GM19099 (cell line): ENCODE measurements around the gene USP30.

Experiments
- POLR2A ChIP-seq: IDR thresholded peaks from 3 replicates; pipeline ENCODE4 v1.6.1; 2011; ENCODE audit warnings: low read depth; ENCODE audit not compliant: insufficient read length; ENCODE audit errors: extremely low read depth

USP30 gene

DNA sequence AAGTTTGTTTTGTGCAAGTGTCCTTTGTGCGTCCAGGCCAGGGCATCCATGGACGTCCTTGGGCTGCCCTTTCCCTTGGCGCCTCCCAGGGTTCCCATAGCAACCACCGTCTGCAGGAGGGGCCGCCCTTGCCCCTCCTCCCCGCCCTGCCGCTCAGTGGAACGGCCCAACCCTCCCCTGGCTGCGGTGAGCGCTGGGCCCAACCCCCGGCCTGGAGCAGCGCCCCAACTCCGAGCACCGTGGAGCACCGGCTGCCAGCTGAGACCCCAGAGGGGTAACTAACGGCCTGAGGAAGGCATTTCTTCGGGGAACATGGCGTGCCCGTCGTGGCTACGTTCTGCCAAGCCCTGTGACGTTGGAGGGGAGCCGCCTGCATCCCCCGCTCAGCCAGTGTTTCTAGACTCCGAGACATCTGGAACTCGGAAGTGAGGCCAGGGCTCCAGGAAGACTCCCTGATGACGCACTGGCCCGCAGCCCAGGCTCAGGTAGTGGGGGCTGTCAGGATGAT lies 58.7 kb downstream of the USP30 start:
- peak; percentile 33 for TF ChIP-seq POLR2A

DNA sequence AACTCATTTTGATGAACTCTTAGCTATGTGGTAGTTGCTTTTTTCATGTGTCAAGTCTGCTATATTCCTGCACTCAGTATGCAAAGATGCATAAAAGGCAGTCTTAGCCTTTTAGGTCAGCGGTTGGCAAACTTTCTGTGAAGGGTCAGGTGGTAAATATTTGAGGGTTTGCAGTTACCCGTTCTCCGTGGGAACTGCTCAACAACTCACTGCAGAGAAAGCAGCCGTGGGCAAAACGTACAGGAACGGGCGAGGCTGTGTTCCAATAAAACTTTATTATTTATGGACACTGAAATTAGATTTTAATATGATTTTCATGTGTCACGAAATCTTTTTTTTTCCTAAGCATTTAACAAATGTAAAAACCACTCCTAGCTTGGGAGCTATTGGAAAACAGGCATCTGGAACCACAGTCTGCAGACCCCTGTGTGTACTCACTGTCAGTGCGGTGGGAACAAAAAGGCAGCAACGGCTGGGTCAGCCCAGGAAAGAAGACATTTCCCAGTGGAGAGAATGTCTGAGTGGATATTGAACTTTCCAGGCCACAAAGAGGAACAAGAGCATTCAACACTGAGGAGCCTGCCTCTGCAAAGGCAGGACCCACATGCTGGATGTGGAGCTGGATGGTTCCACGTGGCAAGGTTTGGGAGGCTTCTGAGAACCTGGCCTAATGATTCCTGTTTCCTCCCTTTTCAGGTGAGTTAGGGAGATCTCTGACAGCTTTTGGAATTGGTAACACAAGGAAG lies 60.5 kb downstream of the USP30 start:
- no peak for TF ChIP-seq POLR2A

DNA sequence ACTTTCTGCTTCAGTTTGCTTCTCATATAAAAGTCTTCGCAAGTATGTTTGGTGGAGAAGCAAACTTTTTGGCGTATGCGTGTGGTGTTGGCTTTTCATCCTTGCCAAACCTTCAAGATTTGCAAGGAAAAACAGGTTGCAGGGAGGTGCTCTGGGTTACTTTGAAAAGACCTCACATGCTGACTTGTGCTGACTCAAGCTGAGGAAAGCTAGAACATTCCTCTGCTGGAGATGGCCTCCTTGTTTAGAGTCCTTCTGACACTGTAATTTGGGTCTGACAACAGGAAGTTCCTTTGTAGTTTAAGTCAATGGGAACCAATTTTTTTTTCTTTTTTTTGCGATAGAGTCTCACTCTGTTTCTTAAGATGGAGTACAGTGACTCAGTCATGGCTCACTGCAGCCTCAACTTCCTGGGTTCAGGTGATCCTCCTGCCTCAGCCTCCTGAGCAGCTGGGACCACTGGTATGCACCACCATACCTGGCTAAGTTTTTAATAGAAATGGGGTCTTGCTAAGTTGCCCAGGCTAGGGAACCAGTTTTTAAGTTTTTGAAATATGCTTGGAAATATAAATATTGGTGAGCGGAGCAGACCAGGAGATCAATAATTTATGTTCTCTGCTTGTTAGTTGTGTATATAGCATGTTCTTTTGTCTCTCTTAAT lies 61.4 kb downstream of the USP30 start:
- no peak for TF ChIP-seq POLR2A

DNA sequence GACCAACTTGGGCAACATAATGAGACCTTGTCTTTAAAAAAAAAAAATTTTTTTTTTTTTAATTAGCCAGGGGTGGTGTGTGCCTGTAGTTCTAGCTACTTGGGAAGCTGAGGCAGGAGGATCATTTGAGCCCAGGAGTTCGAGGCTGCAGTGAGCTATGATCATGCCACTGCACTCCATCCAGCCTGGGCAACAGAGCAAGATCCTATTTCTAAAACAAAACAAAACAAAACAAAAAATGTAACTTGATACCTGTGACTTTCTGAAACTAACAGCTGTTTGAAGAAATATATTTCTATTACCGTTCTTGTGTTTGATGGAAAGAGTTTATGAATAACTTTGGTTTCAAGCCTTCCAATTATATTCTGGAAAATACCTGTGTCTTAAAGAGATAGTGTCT lies 62.3 kb downstream of the USP30 start:
- no peak for TF ChIP-seq POLR2A

DNA sequence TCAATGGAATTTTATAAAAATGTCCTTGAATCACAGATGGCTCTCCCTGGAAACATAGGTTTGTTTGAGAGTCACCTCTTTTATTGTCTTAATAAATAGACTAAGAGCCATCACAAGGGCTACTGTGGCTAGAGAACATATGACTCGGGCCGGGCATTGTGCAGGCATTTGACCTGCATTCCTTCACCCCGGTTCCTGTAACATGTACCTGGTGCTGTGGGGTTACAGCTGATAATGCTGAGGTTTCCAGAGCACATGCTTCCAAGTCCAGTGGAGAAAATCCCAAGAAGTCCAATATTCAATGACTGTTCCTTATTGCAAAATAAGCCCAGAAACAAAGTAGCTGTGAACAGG lies 63.0 kb downstream of the USP30 start:
- no peak for TF ChIP-seq POLR2A

DNA sequence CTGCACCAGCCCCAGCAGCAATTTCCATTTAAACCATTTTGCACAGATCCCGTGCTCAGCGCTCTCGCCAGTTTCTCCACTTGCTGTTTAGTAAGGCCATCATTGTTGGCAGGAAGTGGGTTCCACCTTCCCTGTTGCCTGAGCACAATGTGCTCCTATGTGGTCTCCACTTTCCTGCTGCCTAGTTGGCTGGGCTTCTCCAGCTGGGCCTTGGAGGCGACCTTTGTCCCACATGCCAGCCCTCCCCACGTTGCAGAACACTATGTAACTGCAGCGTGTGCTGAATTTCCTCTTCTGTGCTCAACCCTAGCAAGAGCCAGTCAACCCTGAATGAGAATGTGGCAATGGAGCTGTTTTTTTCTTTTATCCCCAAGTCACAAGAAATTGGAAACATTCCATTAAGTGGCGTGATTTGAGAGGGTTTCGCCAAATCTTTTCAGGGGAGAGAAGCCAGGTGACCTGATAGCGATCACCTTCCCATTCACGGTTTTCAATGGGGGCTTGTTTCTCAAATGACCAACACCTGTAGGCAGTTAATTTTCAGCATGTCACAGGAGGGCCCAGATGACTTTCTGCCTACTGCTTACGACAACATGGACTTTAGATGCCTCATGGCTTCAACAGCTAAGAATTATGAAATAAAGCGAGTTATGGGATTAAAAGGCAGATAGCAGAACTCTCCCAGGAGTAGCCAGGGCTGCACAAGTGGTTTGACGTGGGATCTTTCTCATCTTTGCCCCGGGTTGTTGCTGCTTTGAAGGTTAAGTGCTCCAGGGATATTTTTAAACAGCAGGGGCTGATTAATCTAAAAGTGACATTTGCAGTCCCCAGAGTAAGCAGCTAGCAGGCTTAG lies 63.6 kb downstream of the USP30 start, which contains the start of gene ACACB:
ACACB (plus strand) TSS at position 830 of the 853 bp plus-strand sequence. CDS start 22,819 bp downstream, outside the sequence.
- no peak for TF ChIP-seq POLR2A

DNA sequence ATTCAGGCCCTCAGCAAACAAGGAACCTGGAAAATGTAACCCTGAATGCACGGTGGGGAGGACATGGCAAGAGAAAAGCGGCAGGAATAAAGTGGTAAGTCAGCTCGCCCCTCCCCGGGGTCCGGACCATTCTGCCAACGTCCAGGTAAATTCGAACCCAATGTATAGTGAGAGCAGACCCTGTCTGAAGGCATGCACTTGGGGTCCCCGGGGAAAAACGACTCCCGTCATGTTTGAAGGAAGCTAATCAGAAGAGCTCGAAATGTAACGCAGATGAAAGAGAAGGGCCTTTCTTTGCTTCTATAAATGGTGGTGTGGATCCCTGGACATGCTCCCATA lies 64.2 kb downstream of the USP30 start:
- TF ChIP-seq POLR2A: no peak

DNA sequence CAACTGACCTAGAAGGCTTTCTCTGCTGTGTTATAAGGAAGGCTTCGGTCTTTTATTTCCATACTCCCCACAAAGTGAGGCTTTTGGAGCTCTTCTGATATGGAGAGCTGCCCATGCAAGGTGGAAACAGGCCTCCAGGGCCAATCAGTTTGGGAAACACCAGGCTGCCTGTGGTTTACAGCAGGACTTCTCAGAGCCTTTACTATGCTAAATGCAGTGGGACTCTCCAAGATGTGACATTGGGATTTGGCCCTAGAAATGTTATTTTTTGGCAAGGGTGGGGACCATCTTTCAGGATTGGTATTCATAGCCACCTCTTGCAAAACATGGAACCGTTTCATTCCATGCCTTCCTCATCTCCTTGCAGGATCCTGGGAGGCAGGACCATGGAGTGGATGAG lies 67.7 kb downstream of the USP30 start:
- no peak for TF ChIP-seq POLR2A

DNA sequence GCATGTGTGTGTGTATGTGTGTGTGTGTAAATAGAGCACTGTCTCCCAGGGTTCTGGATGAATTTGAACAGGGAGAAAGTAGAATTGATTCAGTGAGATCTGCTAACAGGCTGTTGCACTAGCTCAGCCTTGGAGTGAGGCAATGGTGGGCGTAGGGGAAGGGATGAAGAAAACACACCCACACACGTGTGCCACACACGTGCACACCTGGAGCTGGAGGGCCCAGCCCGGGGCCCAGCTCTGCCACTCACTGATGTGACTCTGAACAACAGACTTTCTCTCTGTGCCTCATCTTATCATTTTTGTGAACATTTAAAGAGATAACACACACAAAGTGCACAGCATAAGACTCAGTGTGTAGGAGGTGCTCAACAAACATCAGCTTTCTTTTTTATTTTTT lies 68.2 kb downstream of the USP30 start:
- no peak for TF ChIP-seq POLR2A

DNA sequence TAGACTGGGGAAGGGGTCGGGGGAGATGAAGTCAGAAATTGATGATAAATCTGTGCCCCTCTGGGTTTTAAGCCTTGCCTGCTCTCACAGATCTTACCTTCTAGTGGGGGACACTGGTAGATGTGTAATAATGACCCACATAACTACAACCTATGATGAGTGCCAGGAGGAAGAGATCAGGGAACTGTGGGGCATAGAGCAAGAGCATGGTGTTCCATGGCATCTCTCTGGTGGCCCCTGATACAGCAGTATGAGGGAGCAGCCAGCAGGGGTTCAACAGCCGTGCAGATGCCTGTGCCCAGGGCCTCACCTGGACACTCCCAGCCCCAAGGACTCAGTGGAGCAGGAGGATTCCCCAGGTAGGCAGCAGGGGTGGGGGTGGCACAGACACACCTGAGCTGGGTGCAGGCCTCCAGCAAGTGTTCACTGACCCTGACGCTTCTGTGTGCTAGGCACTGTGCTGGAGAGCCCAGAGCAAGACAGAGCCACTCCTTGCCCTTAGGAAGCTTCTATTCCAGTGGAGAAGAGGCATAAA lies 69.0 kb downstream of the USP30 start:
- TF ChIP-seq POLR2A: no peak

DNA sequence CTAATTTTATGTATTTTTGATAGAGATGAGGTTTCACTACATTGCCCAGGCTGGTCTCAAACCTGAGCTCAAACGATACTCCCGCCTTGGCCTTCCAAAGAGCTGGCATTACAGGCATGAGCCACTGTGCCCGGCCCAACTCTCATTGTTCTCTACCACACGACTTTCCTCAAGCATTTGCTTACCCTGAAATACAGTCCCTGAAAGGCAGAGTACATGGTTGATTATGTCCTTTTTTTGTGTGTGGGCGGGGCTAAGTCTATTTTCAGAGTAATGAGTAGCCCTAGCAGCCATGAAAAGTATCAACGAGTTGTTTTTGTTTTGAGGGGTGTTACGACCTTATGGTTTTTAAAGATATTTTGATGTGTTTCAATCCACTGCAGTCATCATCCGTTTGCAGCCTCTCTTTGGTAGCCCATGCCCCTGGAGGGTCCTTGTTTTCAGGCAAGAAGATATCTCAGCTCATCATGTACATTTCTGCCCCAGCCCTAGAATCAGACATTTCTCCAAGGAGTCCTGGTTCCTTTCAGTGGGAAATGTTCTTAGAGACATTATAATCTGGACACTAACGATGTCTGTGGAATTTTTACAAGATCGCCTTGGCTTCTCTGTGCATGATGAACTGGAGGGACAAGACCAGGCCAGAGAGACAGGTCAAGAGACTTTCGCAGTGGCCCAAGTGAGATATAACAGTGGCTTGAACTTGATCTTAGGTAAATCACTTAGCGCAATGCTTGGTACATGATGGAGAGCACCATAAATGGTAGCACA lies 72.7 kb downstream of the USP30 start:
- no peak for TF ChIP-seq POLR2A

DNA sequence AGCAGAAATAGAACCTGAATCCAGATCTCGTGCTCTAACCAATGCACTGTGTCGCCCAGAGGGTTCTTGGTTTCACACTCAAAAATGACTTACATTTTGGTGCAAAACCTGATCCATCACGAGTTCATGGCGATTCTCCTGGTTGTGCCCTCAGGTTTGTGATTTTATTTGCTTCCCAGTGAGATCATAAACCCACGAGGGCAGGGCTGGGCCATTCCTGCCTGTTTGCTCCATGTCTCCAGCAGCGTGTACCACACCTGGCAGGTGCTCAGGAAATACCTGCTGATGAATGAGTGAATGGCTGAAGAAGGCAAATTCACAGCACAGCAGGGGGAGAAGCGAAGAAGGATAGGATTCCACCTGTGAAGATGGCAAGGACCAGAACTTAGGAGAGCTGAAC lies 73.4 kb downstream of the USP30 start:
- TF ChIP-seq POLR2A: no peak

DNA sequence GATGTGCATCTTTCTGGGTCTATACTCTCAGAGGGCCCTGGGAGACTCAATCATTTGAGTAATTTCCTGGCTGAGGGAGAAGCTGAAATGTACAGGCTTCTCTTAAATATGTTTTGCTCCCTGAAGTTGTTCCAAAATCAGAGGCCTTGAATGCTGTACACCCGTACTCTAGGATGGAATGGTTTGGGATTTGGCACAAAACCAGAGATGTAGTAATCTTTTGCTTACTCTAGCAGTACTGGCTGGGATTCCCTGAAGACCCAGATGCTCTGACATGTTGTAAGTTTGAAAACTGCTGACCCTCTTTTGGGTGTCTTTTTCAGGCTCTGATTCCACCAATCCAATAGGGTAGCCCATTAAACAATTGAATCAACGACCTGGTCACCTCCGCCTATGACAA lies 74.4 kb downstream of the USP30 start:
- no peak for TF ChIP-seq POLR2A

DNA sequence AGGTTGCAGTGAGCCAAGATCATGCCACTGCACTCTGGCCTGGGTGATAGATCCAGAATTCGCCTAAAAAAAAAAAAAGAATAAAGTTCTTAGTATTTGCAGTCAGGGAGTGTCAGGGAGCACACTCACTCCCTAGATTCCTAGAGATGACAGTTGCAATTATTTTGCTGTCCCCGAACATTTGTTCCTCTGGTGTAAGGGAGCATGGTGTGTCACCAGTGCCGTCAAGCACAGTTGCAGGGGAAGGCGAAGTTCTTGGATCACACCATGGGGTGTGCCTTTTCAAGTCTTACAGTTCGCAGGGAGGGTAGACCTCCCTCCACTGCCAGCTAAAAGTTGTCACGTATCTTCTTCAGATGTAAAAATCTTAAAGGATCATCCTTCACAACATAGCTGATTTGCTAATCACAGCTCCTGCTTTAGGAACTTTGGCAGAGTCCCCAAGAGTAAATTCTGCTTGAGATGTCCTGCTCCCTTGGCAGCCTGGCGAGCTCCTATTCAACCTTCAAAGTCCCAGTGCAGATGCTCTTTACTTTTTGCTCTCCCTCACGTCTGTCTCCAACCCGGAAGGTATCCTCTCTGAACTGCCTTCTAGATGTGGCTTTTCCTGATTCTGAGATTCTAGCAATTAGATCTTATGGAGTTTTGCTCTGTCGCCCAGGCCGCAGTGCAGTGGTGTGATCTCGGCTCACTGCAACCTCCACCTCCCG lies 75.3 kb downstream of the USP30 start:
- TF ChIP-seq POLR2A: no peak

DNA sequence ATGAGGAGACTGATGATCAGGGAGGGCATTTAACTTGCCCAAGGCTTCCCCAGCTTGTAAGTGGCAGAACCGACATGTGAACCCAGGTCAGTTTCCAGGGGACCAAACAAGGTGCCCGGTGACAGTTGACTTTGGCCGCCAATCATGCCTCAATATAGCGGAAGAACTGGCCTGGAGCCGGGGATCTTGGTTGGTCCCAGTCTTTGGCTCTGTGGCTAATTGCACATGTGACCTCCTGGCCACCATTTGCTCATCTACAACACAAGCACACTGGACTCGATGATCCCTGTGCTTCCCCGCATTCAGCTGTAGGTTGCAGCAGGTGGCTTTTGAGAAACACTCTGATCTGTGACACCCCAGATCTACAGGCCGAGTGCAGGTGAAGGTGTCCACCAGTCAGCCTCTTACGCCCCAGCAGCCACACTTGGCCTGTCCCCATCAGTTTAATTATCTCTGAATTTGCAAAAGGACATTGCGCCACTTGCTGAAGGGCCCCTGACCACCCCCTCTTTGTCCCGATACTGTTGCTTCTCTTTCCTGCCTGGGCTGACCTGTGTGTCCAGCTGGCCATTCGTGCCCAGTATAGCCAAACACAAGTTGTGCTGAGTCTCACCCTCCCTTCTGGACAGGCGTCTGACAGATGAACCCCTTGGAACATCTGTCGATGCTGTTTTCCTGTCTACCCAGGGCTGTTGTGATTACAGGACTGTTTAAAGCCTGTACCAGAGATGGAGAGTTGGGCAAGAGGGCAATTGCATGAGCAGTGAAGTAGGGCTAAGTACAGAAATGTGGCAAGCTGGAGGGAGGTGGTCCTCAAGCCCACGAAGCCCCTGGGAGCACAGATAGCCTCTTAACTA lies 78.1 kb downstream of the USP30 start:
- no peak for TF ChIP-seq POLR2A
